HG02588 (cell line): ENCODE measurements around the gene ZBTB20.
"Not testable (repeated sequence)": the region's sequence is repeated elsewhere in the genome, so short reads cannot be mapped to it uniquely, and the experiment has no call there.

ENCODE experiments used
- ATAC-seq: cut with Tn5 transposase; IDR thresholded peaks from one replicate; pipeline ENCODE4 v1.9.1; 2021; ENCODE audit warnings: mild to moderate bottlenecking, moderate library complexity; ENCODE audit not compliant: unreplicated experiment

Gene ZBTB20

DNA sequence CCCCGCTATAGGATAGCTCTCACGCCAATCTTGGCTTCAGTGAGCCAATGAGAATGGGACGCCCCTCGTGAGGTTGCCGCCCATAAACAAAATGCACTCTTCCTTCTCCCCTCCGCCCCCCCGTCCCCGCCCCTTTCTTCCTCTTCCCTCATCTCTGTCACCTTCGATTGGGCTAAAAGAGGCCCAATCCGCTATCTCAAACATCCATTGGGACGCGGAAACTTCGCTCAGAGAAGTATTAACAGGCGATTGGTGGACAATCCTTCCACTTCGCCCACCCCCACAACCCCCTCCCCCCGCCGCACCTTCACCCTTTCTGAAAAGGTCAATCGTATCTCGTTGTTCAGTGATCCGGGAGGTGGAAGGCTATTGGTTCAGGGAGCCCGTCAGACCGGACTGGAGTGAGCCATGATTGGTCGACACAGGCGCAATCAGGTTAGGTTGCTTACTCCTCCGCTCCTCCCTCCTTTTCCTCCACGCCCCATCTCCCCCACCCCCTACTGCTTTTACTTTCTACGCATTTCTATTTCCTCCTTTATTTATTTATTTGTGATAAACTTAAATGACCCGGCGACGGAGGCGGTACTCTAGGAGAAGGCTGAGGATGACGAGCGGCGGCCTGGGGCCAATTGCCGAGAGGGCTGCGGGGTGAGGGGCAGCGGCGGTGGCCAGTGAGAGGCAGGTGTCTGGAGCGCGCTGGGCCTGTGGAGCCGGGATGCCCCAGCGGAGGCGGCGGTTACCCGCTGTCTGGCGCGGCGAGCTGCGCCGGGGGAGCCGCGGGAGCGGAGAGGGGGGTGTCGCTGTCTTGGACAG lies 447 bp upstream of the ZBTB20 start:
- ATAC-seq: peak; percentile 76

DNA sequence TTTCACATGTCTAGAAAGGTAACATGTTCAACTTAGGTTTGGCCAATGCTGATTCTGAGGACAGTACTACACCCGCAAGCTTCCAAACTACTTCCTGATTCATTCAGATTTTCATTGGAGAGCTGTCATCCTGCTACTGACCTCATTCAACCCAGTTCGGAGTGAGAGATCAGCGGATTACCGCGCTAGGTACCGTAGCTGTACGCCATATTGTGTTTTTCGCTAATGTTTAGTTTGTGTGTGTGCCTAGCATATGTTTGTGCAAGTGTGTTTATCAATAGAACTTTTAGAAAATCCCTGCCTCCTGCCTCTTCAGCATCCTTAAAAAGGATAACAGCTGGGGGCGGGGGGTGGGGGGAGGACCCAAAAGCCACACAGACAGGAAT lies 1.1 kb downstream of the ZBTB20 start:
- ATAC-seq: no peak

DNA sequence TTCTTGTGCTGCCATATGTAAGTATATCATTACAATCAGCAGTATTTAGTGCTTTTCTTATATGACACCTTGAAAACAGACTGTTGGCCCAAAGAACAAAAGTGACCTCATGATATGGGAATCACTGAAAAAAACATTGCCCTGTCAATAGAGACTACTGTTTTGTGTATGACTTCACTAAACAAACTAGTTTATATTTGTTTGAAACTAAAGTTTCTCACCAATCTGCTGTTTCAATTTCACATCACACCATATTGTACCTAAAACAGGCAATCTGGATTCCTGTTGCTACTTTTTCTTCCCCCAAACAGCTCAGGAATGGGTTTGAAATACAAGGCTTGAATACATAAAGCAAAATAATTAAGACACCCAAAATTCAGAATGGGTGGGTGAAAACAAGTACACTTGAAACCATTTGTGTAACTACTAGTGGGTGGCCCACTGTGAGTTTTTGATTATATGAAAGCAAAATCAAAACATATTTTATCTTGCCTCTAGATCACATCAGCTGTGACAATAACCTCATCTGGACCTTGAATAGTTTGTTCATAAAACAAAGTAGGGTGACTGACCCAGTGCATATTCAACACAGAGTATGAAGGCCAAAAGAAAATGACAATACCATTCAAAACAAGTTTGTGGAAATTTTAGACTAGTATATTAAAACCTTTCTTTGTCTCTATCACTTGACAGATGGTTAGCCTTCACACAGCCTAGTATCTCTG lies 5.9 kb downstream of the ZBTB20 start:
- ATAC-seq: peak; percentile 62

DNA sequence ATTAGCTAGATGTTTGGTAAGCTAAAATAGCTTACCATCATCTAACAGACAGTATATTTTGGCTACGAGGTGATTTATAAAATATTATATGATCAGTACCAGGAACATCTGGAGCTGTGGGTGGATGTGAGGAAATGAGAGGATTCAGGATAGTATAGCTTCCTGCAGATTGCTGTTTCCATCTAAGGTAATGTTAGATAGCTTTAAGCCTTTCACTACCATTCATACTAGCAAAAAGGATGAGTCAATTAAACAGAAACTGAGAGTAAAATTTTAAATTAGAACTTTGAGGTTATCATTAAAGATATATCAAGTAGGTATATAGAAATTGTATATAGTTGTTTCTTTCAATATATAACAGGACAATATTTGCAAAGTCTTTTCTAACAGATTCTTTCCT lies 8.0 kb downstream of the ZBTB20 start:
- no peak for ATAC-seq

DNA sequence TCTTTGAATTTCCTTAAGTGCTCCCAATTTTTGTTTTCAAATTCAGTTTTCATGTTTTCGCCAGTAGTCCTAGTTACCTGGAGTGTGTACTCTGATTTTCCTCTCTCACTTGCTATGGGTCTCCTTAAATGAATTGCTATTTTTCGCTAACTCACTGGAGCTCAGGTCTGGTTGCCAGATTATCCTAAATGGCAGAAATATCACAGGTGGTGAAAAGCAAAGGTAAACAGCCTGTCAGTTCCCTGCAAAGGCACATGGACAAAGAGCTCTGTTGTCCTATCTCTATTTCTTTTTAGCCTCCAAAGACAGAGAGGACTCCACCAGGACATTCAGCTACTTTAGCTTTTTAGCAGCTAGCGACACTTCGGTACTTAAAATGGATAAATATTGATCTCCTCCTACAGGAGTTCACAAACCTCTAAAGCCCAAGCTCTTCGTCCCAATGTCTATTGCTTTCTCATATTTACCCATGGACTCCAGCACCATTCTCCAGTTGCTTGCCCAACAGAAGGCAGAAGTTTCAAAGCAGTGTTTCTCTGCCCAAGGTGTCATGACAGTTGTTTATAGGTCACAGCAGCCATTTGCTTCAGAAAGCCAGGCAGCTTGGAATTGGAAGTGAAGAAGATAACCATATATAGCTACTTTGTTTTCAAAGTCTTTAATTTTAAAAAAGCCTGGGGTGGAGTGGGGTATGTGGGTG lies 12.3 kb downstream of the ZBTB20 start:
- ATAC-seq: no peak

DNA sequence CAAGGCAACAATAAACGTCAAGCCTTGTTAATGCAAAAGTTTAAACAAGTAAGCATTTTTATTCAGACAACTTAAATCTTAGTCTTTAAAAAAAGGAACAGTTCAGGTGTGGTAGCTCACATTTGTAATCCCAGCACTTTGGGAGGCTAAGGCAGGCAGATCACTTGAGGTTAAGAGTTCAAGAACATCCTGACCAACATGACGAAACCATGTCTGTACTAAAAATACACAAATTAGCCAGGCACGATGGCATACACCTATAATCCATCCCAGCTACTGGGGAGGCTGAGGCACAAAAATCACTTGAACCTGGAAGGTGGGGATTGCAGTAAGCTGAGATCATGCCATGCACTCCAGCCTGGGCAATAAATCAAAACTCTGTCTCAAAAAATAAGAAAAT lies 19.9 kb downstream of the ZBTB20 start:
- ATAC-seq: no peak

DNA sequence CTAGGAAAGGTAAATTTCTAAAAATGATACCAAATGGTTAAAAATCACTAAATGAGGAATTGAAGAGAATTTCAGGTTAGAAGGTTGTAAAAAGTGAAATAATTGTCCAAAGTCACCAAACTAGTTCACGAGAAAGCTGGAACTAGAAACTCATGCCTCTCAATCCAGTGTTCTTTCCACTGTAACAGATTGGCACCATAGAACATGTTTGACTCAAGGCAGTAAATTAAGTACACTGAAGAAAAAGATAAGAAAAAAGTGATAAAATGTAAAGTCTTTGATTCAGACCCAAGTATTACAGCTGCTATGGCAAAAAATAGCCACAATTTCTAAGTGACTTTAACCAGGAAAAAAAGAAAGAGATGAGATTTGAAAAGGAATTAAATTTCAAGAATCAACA lies 26.5 kb downstream of the ZBTB20 start:
- no peak for ATAC-seq

DNA sequence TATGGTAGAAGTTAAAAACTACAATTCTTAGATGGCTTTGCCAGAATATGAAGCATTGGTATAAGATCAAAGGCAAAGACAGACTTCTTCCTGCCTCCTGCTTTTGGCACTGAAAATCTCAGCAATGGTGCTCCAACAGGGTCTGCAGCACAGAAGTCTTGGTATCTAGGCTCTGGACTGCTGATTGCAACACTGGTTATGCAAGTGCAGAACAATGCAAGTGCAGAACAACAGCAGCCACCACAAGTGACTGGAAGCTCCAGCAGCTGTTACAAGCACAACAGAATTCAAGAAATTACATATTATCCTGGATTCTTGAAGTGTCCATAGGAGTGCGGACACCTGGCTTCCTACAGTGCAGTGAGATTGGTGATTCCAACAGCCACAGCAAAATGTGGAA lies 33.7 kb downstream of the ZBTB20 start:
- ATAC-seq: no peak

DNA sequence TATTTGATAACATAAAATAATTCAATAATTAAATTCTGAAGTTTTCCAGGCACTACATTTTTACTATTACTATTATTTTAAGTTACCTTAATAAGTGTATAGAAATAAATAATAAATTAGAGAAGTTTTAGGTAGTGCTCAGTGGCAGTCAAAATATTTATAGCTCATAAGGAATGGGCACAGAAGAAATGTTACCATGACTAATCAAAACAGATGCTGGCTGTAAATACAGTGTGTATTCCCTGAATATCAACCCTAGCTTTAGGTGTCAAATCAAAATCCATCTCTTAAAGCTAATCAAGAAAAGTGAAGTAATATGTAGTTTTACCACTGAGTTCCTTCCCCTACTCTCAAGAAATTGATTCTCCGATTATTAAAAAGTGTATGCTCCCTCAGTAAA lies 35.5 kb downstream of the ZBTB20 start:
- ATAC-seq: no peak

DNA sequence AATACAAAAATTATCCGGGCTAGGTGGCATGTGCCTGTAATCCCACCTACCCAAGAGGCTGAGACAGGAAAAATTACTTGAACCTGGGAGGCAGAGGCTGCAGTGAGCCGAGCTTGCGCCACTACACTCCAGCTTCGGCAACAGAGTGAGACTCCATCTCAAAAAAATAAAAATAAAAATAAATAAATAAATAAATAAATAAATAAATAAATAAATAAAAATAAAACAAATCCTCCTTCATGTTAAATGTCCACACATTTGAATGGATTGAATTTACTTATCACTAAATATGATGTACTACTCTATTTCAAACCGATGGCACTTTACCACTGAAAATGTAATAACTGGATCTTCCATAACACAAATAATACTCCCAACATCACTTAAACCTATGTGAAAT lies 36.3 kb downstream of the ZBTB20 start:
- no peak for ATAC-seq

DNA sequence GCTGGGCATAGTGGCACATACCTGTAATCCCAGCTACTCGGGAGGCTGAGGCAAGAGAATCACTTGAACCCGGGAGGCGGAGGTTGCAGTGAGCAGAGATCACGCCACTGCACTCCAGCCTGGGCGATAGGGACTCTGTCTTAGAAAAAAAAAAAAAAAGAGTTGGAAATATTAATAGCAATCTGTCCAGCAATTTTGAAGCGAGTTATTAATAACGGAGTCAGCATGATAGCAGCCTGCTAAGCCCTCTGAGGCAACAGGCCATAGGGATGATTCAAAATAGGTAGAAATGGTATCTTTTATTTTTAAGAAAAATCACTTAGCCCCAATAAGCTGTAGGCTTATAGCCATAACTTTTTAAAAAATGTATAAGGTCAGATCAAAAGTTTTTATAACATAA lies 37.0 kb downstream of the ZBTB20 start:
- not testable (repeated sequence) for ATAC-seq

DNA sequence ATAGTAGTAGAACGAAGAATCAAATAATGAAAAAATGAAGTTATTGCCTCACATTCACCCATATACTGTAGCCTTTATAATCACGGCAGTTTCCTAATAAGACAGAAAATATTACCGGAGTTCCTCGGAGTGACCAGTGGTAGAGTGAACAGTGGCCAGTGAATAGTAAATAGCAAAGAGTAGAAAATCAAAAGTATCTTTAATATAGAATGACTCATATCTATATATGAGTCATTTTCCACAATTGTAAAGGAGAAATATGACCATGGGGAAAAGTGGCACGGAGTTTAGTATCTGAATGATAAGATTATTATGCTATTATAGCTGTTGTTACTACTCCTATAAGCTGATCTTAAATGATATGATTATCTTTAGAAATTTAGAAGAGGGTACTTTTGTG lies 38.5 kb downstream of the ZBTB20 start:
- no peak for ATAC-seq

DNA sequence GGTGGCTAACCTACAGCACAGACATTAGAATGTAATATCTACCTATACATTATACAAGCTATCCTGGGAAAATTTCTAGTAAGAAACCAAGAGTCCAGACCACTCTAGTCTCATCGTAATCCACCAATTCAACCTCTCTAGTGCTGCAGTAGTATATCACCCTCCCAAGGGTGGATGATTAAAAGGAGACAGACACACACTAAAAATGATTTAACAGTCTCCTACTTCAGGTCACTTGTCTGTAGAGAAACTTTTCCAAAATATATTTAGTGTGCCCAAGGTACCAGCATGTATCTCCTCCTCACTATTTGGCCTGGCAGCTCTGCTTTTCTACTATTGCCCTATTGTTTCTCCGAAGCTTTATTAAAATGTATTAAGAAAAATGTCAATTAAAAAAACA lies 45.0 kb downstream of the ZBTB20 start:
- no peak for ATAC-seq

DNA sequence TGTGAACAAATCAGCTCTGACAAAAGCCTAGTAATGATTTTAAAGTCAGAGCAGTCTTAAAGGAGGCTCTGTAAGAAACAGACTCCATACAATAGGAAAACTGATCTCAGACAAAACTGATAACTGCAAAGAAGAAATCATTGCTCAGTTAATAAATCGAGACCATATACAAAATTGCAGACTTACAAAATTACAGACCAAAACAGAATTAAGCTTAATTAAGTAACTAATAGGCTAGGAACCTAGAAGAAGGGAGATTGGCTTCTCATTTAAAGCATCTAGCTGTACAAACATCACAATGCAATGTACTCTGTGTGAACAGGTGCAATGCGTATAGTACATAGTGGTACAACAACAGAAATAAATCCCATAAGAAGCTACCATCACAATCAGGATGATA lies 46.3 kb downstream of the ZBTB20 start:
- no peak for ATAC-seq

DNA sequence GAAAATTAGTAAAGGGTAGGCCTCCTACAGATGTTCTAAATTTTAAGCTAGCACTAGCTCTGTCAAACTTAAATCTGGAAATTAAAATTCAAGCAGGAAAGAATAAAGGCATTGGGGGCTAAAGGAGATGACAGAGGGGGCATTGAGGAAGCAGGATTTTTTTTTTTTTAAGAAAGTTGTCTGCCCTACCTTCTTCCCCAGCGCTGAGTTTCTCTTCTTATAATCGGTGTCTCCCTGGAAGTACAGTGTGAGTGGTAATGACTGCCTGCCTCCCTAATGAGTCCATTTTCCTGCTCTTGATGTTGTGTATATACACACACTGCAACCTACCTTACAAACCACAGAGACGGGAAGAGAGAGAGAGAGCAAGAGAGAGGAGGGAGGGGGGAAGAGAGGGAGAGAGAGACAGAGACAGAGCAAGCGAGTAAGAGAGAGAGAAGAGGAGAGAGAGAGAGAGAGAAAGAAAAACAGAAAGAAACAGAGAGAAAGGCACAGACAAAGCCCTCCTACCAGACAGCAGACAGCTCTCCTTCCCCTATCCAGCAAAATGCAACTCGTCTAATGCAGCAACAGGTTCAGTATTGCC lies 47.0 kb downstream of the ZBTB20 start:
- peak; percentile 64 for ATAC-seq

DNA sequence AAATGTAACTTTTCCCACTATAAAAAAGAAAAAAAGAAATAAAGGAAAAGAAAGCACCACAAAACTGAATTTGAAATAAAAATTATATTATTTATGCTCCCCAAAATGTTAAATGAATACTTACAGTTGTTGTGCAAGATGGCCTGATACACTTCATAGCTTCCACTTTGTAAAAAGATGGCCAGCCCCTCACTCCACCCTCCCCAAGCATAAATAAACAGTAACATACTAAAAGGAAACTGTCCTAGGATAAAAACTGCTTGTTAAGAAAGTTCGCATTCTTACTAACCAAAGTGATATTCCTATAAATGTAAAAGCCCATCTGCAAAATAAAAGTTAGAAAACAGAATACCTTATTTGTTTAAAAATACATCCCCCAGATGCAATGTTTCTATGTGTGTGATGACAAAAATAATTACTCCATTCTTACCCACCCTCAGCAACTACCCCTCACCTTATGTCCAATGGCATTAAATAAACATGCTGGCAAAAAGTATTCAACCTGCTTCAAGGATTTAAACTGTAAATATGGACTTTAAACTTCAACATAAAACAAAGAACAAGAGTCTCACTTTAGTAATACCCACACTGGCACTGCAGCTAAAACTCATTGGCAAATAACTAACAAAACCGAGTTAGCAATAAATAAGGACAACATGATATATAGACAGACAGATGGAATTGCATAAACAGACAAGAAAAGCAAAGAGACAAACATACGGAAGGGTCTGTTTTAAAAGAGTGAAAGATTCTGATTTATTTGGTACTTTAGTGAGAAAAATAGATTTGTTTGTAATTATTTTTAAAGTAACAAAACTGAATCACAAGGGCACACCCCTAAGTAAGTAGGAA lies 47.7 kb downstream of the ZBTB20 start:
- ATAC-seq: no peak

DNA sequence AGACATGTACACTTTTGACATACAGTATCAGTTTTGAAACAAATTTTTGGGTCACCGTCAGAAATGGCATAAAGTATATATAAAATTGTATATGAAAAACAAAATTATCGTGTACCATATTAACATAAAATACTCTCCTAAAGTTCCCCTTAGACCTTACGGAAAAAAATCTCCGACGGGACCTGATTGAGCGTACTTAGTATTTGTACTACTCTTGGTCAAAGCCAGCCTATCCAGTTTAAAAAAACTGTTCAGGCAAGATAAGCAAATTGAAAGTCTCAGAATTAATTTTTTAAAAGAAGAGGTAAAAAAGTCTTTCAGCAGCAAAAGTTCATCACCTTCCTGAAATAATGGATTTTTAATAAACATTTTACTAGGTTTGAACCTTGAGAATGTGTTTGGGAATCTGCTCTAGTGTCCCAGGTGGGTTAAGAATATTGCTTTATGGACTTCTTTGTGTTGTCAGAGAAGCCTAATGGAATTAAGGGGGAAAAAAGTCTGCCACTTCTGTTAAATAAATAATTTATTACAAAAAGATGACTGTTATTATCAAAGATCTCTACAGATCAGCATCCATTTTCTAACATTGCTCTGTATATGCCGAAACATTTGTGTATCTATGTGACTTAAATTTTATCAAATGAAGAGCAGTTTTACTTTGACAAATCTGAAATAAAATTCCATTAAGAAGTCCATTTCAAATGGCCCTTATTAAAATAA lies 48.6 kb downstream of the ZBTB20 start:
- no peak for ATAC-seq

DNA sequence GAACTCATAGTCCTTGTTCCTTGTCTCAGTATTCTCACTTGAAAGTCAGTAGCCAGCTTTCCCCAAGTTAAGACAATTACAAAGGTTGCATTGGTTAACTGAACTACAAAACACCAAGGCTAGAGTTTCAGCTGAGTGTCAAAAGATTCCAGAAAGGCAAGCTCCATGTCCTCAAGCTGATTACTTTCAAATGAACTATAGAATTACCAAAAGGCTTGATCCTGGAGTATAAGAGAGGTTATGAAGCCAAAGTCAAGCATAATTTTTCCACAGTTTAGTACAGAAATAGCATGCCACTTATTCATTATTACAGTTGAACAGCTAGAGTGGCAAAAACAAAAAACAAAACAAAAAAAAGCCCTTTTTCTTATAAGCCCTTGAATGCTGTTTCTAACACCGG lies 51.9 kb downstream of the ZBTB20 start:
- ATAC-seq: no peak

DNA sequence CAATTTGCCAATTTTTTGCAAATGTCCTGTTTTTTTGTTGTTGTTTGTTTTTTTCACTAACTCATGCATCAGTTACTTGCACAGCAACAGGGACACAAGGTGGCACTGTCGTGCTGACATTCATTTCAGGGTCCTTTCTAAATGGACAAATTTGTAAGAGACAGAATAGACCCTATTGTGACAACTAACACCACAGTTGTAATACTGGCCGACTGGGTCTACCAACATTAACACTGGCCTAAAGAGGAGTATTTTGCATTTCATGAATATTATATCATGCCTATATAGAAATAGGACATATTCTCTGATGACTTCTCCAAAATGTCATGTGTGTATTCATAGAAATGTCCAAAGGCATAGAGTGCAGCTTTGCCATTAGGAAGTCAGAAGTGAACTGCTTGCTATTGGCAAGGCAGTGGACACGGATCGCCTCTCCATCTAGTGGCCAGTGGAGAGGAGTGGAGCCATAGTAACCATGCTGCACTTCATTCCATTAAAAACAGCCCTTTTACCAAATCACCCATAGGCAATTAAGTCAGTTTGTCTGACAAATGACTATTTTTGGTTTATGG lies 54.8 kb downstream of the ZBTB20 start:
- peak; percentile 83 for ATAC-seq

DNA sequence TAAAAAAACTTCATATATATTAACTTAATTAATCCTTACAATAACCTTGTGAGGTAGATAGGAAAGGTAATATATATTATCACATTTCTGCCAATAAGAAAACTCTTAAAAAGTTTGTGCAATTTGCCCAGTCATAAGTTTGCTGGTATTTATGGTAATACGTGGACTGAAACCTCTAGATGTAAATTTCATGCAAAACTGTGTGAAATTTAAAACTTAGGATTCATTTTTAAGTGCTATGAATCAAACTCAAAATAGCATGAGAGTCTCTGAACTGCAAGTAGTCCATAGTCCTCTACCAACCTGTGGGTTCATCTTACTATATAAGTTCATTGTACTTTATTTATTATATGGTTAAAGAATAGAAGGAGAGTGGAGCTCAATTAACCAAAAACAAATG lies 56.4 kb downstream of the ZBTB20 start:
- ATAC-seq: no peak
